NCI-H2029 treated with DMSO at 0.1 percent for 48 hours (cell line): ENCODE measurements around the gene CGAS.
"Not testable (repeated sequence)": the region's sequence is repeated elsewhere in the genome, so short reads cannot be mapped to it uniquely, and the experiment has no call there.

ENCODE experiments used
- DNase-seq: peaks from one replicate; lab custom pipeline; 2025; lab: John Stamatoyannopoulos, UW

Gene CGAS

DNA sequence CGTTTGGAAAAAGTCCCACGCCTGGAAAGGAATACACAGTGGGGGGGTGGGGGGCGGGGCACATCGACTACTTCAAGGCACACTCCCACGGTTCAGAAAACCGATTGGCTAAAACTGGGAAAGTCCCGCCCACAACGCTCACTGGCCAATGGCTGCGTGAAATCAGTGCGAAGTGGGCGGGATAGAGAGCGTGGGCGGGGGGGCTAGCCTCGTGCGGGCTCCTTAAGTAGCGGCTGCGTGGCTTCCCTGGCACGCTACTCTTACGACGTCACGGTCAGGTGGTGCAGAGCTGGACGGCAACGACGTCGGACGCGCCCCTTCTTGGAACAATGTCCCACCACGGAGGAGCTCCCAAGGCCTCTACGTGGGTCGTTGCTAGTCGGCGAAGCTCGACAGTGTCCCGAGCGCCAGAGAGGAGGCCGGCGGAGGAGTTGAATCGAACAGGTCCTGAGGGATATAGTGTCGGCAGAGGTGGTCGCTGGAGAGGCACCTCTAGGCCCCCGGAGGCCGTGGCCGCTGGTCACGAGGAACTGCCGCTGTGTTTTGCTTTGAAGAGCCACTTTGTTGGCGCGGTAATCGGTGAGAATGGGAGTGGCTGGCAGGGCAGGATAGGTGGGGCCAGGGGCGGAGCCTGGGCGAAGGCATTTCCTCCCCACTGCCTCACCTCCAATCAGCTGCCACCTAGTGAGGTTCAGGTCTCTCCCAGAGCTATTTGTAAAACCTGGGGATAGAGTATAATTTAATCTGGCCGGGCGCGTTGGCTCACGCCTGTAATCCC is 57.3 kb downstream of the CGAS start, which contains the start of gene DDX43:
Gene DDX43 (plus strand): TSS at position 252 of the 778 bp plus-strand sequence. CDS start 78 bp downstream, at position 330.
- no peak for DNase-seq

DNA sequence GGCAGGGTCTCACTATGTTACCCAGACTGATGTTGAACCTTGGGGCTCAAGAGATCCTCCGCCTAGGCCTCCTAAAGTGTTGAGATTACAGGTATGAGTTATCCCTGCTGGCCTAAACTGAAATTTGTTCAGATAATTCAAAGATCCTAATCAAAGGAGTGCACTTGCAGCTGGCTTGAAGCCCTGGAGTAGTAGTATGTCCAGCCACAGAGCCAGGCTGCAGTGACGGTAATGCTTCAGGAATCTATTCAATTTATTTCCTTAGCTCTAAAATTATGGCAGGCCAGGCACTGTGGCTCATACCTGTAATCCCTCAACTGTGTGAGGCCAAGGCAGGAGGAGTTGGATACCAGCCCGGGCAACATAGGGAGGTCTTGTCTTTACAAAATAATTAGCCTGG is 58.8 kb downstream of the CGAS start:
- DNase-seq: no peak

DNA sequence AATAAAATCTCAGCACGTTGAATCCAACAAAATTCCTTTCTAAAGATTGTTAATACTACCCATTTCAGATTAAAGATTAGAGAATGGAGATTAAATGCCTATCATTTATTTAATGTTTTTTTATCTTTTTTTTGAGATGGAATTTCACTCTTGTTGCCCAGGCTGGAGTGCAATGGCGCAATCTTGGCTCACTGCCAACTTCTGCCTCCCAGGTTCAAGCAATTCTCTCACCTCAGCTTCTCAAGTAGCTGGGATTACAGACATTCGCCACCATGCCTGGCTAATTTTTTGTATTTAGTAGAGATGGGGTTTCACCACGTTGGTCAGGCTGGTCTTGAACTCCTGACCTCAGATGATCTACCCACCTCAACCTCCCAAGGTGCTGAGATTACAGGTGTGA is 59.9 kb downstream of the CGAS start:
- not testable (repeated sequence) for DNase-seq

DNA sequence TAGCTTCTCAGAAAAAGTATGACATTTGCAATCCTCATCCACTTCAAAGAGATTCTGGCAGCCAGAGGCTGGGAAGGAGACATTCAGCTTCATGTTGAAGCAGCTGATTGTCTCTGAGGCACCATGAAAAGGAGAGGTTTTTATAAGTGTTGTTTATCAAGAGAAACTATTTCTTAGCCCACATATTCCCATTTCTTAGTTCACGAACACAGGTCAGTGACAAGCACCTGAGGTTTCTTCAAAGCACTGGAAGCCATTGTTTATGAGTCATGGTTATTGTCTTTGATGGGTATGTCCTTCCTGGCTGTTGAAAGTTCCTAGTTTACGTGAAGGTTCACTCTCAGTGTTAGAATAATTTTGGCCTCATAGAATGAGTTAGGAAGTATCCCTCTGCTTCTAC is 60.4 kb downstream of the CGAS start:
- no peak for DNase-seq

DNA sequence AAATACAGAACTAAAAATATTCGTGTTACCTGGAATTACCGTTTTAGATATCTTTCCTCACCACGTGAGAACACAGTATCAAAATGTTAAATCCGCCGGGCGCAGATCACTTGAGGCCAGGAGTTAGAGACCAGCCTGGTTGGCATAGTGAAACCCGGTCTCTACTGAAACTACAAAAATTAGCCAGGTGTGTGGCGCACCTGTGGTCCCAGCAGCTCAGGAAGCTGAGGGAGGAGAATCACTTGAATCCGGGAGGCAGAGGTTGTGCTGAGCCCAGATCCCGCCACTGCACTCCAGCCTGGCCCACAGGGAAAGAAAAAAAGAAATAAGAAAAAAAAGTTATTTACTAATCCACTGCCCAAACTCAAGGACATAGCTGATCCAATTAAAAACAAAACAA is 62.2 kb downstream of the CGAS start:
- DNase-seq: no peak

DNA sequence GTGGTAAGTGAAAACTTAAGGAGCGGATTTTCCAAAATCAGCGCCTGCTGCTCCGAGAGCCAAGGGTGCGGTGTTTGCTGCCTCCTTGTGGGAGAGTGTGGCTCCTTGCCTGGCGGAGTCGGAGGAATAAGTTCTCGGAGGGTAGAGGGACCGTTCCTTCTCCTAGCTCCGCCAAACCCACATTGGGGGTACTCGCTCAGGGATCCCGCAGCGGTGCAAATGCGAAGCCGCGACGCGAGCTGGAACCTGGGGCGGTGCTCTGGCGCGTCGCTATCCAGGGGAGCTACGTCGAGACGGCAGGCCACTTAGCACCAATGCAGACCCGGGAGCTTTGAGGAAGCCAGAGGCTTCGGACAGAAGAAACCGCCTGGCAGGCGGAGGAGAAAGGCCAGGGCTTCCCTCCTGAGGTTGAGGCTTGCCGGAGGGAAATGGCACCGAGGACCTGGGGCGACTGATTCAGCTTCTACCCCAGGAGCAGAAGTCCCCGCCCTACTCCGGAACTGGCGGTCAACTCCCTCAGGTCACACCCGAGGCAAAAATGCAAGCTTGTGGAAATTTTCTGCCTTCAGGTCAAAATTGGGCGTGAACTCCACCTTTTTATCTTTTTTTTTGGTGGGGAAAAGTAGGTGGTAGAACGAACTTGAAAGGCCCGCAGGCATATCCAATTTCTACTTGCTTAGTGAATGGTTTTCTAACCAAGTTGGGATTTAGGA is 63.1 kb downstream of the CGAS start:
- peak; percentile 31 for DNase-seq

DNA sequence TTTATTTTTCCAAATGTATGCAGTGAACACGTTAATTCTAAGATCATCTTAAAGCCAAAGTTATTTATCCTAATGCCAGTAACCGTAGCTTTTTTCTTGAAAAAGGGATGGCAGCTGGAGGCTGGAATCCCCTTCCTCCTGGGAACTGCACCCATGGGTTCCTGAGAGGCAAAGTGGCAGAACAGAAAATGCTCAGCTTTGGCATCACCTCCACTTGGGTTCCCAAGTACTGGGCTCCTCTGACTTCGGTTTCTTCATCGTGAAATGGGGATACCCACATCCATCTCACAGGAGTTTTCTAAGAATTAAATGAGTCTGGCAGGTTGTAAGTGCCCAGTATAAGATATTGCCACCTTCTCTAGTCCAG is 63.7 kb downstream of the CGAS start:
- no peak for DNase-seq

DNA sequence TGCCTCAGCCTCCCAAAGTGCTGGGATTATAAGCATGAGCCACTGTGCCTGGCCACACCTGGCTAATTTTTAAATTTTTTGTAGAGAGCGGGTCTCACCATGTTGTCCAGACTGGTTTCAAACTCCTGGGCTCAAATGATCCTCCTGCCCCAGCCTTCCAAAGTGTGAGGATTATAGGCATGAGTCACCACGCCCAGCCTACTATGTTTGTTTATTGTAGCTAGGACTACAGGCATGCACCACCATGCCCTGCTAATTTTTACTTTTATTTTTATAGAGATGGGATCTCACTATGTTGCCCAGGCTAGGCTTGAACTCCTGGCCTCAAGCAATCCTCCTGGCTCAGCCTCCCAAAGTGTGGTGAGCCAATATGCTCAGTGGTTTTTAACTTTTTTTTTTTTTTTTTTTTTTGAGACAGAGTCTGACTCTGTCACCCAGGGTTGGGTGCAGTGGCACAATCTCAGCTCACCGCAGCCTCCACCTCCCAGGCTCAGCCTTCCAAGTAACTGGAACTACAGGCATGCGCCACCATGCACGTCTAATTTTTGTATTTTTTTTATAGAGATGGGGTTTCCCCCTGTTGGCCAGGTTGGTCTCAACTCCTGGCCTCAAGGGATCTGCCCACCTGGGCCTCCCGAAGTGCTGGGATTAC is 69.5 kb downstream of the CGAS start:
- DNase-seq: no peak

DNA sequence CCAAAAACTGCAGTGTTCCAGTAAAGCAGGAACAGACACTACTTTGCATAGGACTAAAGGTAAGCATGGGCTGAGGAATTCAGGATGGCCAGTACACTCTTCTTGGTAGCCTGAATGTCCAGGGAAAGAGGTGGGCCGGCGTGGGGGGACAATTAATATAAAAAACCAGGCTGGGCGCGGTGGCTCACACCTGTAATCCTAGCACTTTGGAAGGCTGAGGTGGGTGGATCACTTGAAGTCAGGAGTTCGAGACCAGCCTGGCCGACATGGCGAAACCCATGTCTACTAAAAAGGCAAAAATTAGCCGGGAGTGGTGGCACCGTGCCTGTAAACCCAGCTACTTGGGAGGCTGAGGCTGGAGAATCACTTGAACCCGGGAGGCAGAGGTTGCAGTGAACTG is 70.6 kb downstream of the CGAS start:
- not testable (repeated sequence) for DNase-seq

DNA sequence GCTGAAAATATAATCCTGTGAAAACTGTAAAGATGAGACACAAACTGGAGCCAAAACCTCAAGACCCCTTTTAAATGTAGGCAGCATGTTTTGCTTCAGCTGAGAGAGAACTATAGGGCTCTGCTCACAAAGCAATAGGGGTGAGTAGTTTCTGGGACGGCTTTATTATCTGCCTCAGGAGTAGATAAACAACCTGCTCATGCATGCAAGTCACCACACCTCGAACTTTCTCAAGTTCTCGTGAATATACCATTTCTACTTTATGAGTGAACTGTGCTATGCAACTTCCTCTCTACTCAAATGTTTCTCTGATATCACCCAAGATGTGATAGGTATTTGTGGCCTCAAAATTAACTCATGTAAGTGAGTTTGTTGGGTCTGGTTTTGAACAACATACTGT is 74.9 kb downstream of the CGAS start:
- no peak for DNase-seq

DNA sequence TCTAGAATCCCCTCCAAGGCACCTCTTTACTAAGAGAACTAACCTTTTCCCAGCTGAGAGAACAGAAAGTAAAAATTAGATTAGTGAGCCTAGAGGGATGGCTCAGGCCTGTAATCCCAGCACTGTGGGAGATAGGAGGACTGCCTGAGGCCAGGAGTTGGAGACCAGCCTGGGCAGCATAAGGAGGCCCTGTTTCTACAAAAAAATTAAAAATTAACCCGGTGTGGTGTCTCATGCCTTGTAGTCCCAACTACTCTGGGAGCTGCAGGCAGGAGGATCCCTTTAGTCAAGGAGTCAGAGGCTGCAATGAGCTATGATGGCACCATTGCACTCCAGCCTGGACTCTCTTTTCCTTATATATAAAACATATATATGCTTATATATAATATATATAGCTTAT is 76.9 kb downstream of the CGAS start:
- no peak for DNase-seq
